Colonic mucosa (tissue), 4 donors: Measurements from ENCODE around the gene TUBD1. TPM values are rescaled to one million over a fixed set of nuclear protein-coding genes. Genes with fewer than 3 reads are reported as not detected.
"Not testable (repeated sequence)": the region's sequence is repeated elsewhere in the genome, so short reads cannot be mapped to it uniquely, and the experiment has no call there.

Experiments
- DNase-seq: peaks from one replicate; pipeline ENCODE4 v3.0.0-alpha.2; 2020
- H3K27ac ChIP-seq: fragments of 200-600 bp; one replicate; pipeline ENCODE4 v1.8.0; 2021
- H3K27me3 ChIP-seq: fragments of 200-600 bp; one replicate; pipeline ENCODE4 v1.8.0; 2021
- H3K36me3 ChIP-seq: fragments of 200-600 bp; one replicate; pipeline ENCODE4 v1.8.0; 2021
- H3K4me1 ChIP-seq: fragments of 200-600 bp; one replicate; pipeline ENCODE4 v1.8.0; 2021; ENCODE audit warnings: mild to moderate bottlenecking
- H3K4me3 ChIP-seq: fragments of 200-600 bp; one replicate; pipeline ENCODE4 v1.8.0; 2021
- H3K9ac ChIP-seq, 2 donors: one replicate each; pipeline ENCODE4 v1.7.0; 2013; ENCODE audit warnings: control low read depth in 2 of 2, low read depth in 2 of 2, low read length in 2 of 2
- H3K9me3 ChIP-seq: fragments of 200-600 bp; one replicate; pipeline ENCODE4 v1.8.0; 2021
- CTCF ChIP-seq: fragments of 200-600 bp; IDR thresholded peaks from one replicate; pipeline ENCODE4 v1.8.0; 2022; ENCODE audit warnings: antibody characterized with exemption, mild to moderate bottlenecking
- intact Hi-C: fragments of 100-400 bp; cut with DNase I; formaldehyde crosslinking; loops from one replicate; pipeline ENCODE4 v1.14.1; 2022
- total RNA-seq, 2 donors: library from RNA; stranded (reverse); fragmentation: NEBNext Ultra II Directional in 1 of 2; extraction: Animal tissue kit (Norgen Biotek cat#: 25700) in 1 of 2; gene quantifications; one replicate each; pipeline ENCODE4 v1.2.1, GENCODE V29; 2021
- donor health status: healthy.
- donor health status: DM: no; HTN: no; CAD: no.
- donor health status: DM: no; HTN: no; CAD: no.

The TUBD1 gene
- total RNA-seq, 2 donors from 2014 or later: 5.9 to 7.9 TPM

- Histone ChIP-seq H3K36me3 (no peaks in the 10 kb centered on the region), H3K4me3 (no peak overlapping the region), H3K4me1 (peaks cover 21% of the 10 kb centered on the region), H3K27ac (no peak overlapping the region), H3K9me3 (no peaks in the 10 kb centered on the region), H3K9ac (no peak overlapping the region), H3K27me3 (no peaks in the 10 kb centered on the region)
- no peak for TF ChIP-seq CTCF
- intact Hi-C loops: no loop called here
- DNase-seq: no peak
These were observed 59.8 kb downstream of the TUBD1 start for GRCh38 chr17:59832883-59833379.

- Histone ChIP-seq H3K4me3 (no peak overlapping the region), H3K36me3 (no peaks in the 10 kb centered on the region), H3K9ac (peak overlapping the region in 1 of 2 donors; percentile 78), H3K4me1 (peaks cover 15% of the 10 kb centered on the region), H3K27ac (peak overlapping the region; percentile 94), H3K27me3 (no peaks in the 10 kb centered on the region), H3K9me3 (no peaks in the 10 kb centered on the region)
- DNase-seq: no peak
- intact Hi-C loops: no loop called here
- TF ChIP-seq CTCF: no peak
These were observed 61.8 kb downstream of the TUBD1 start for GRCh38 chr17:59830846-59831486.

GRCh38 chr17:59830007-59830630 lies 62.6 kb downstream of the TUBD1 start:
- no peak for TF ChIP-seq CTCF
- Histone ChIP-seq H3K27ac (peak overlapping the region; percentile 94), H3K36me3 (no peaks in the 10 kb centered on the region), H3K4me1 (peaks cover 12% of the 10 kb centered on the region), H3K9me3 (no peaks in the 10 kb centered on the region), H3K27me3 (no peaks in the 10 kb centered on the region), H3K4me3 (peak overlapping the region; percentile 3), H3K9ac (peak overlapping the region in 1 of 2 donors; percentile 78)
- intact Hi-C loops: no loop called here
- DNase-seq: peak; percentile 34

- peak; percentile 79 for DNase-seq
- Histone ChIP-seq H3K9me3 (no peaks in the 10 kb centered on the region), H3K27me3 (no peaks in the 10 kb centered on the region), H3K27ac (peak overlapping the region; percentile 94), H3K9ac (peak overlapping the region in 1 of 2 donors; percentile 78), H3K4me1 (peaks cover 12% of the 10 kb centered on the region), H3K36me3 (no peaks in the 10 kb centered on the region), H3K4me3 (peak overlapping the region; percentile 7)
- TF ChIP-seq CTCF: no peak
- intact Hi-C loops: loop anchor here (5.0 kb wide), 1 partner anchor 42 kb away; no protein-coding TSS in a partner anchor
These were observed 63.3 kb downstream of the TUBD1 start for GRCh38 chr17:59829217-59830006.

- H3K36me3 ChIP-seq, DNase-seq, H3K27me3 ChIP-seq, H3K9me3 ChIP-seq: not testable (repeated sequence)
- peak overlapping the region; percentile 7 for H3K4me3 ChIP-seq
- peak overlapping the region; percentile 94 for H3K27ac ChIP-seq
- peaks cover 12% of the 10 kb centered on the region for H3K4me1 ChIP-seq
- intact Hi-C loops: loop anchor here (5.0 kb wide), 1 partner anchor 42 kb away; no protein-coding TSS in a partner anchor
- peak overlapping the region in 1 of 2 donors; percentile 78 for H3K9ac ChIP-seq
These were observed 63.9 kb downstream of the TUBD1 start for GRCh38 chr17:59828819-59829216.
